ENCODE measurements around the gene AGFG2.

The AGFG2 gene

DNA sequence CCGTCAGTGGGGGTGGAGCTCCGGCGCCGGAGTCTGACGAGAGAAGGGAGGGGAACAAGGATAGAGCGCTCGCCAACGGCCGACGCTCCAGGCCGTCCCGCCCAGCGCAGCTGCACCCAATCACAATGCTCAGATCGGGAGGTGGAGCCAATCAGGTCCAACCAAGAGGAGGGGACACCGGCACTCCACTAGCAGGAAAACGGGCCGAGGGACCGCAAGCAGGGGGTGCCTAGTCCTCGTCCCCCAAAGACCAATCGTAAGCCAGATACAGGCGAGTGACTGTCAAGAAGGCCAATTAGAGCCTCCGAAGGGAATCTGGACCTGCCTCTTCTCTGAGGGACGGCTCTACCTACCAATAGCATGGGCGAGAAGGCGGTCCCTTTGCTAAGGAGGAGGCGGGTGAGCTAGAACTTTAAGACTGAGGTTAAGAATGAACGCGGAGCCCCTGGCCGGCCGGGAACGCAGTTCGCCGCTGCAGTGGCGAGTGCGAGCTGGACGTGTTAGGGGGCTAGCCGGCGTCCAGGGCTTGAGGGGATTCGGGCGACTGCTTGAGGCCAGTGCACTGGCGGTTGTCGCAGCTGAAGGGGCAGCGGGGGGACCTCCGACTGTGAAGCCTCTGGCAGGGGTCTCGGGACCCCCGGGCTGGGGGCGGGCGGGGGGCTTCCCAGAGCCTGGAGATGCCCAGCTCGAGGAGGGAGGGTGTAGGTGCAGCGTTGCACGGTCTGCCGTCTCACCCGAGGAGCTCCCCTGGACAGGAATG lies 47.4 kb downstream of the AGFG2 start, which contains the start of gene FBXO24:
TSS of gene FBXO24 (plus strand) at position 63 of the 760 bp plus-strand sequence. CDS start at position 361, 298 bp downstream.
- DNase-seq: peak; percentile 100

DNA sequence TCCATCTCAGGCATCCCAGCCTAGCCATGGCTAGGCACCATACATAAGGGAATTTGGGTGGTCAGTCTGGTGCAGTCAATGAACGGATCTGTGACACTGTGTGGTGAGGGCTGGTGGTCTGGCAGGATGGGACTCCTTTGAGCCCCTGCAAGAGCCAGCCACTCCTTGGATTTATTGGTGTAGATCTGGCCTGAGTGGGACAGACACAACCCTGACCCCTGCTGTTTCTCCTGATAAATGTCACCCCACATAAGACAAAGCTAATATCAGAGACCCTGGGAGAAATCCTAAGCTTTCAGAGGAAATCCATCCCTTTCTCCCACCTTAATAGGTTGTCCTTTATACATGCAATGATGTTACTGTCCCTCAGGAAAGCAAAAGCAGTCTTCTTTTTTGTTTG lies 49.4 kb downstream of the AGFG2 start:
- DNase-seq: peak; percentile 37

DNA sequence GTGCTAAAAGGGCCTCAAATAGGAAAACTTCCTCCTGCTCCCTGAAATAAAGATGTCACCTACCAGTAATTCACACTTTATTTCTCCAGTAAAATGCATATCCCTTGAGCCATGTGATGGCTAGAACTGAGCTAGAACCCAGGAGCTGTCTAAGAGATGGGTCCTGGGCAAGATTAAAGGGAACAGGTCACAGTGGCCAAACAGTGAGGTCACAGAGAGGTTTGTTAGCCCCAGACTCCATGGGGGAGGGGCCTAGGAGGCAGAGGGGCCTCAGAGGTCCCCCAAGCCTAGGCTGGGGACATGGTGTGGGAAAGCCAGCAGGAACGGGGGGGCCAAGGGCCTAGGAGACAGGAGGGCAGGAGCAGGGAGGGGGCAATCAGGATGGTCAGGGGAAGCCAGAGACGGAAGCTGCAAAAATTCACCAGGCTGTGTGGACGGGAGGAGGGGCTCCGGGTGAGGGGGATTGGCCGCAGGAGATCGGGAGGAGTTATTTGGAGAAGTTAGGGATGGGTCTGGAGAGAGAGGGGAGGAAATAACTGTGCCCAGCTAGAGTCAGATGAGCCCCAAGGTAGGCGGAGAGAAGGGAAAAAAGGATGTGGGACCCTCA lies 50.4 kb downstream of the AGFG2 start:
- DNase-seq: no peak

DNA sequence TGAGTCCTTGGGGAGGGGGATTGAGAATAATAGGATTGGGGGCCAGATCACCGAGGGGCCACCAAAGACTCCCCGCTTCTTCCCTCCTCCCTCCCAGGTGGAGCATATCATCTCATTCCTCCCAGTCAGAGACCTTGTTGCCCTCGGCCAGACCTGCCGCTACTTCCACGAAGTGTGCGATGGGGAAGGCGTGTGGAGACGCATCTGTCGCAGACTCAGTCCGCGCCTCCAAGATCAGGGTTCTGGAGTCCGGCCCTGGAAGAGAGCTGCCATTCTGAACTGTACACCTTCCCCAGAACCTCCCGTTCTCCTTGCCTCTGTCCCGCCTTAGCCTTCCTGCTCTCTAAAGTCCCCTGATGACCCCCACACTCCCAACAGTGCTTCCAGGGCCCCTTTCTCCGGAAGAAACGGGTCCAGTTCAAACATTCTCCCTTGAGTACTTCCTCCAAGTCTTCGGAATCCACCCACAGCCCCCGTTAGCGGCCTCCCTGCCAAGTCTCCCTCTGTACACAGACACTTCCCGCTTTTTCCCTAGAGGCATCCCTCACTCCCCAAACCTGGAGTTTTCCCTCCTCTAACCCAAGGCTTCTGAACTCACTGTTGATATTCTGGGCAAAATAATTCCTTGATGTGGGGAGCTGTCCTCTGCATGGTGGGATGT lies 51.2 kb downstream of the AGFG2 start:
- DNase-seq: no peak

DNA sequence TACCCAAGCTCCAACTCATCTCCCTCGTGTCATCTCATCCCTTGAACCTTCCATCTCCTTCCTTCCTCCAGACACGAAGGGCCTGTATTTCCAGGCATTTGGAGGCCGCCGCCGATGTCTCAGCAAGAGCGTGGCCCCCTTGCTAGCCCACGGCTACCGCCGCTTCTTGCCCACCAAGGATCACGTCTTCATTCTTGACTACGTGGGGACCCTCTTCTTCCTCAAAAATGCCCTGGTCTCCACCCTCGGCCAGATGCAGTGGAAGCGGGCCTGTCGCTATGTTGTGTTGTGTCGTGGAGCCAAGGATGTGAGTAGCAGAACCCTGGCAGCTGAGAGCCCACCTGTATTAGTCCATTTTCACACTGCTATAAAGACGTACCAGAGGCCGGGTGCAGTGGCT lies 52.6 kb downstream of the AGFG2 start:
- no peak for DNase-seq

DNA sequence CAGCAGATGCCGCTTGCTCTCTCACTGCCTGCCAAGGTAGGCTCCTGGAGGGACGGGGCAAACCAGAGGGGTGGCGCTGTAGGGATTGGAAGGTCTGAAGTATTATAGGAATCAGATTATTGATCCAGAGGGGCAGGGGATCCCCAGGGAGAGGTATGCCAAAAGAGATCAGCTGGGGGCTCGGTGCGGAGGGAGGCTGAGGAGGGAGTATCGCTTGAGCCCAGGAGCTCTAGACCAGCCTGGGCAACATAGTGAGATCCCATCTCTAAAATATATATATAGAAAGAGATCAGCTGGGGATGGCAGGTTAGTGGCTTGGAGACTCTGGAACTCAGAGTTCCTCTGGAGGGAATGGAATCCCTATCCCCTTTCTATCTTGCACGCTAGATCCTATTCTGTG lies 56.2 kb downstream of the AGFG2 start:
- no peak for DNase-seq

- DNase-seq: no peak
These were observed 59.4 kb downstream of the AGFG2 start for GRCh38 chr7:100598425-100598824.

DNA sequence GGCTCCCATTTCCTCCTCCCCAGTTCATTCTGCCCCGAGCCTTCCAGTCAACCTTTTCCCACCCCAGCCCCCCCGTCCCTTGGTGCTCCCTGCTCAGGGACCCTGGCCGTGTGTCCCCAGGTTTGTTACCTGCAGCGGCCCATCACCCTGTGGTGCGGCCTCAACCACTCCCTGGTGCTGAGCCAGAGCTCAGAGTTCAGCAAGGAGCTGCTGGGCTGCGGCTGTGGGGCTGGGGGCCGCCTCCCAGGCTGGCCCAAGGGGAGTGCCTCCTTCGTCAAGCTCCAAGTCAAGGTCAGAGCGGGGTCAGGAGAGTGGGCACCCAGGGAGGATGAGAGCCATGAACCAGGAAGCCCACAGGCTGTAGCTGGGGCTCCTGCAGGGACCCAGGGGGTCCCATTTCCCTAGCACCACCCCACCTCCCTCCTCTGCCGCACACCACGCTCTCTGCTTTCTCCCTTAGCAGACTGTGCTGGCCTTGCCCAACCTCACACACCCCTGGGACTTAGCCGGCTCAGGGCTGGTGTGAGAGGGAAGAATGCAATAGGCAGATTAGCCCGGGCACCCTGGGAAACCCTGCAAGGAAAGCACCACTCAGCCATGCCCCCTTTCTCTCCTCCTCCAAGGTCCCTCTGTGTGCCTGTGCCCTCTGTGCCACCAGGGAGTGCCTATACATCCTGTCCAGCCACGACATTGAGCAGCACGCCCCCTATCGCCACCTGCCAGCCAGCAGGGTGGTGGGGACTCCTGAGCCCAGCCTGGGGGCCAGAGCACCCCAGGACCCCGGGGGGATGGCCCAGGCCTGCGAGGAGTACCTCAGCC lies 61.1 kb downstream of the AGFG2 start:
- no peak for DNase-seq

GRCh38 chr7:100600730-100601038 lies 61.7 kb downstream of the AGFG2 start:
- no peak for DNase-seq

GRCh38 chr7:100602889-100603725 lies 64.1 kb downstream of the AGFG2 start:
- DNase-seq: peak; percentile 95

DNA sequence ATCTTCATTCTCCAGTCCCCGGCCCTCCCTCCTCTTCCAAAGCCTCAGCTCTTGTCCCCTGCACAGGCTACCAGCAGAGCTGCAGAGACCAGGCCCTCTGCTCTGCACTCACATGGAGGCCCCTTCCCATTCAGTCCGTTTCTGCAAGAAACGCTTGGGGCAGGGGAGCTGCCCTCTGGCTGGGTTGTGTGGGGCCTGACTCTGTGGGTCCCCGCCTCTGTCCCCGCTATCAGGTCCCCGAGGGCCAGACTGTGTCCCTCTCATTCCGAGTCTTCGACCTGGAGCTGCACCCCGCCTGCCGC lies 64.7 kb downstream of the AGFG2 start:
- DNase-seq: peak; percentile 55

- peak; percentile 84 for DNase-seq
These were observed 65.3 kb downstream of the AGFG2 start for GRCh38 chr7:100604028-100604975.

DNA sequence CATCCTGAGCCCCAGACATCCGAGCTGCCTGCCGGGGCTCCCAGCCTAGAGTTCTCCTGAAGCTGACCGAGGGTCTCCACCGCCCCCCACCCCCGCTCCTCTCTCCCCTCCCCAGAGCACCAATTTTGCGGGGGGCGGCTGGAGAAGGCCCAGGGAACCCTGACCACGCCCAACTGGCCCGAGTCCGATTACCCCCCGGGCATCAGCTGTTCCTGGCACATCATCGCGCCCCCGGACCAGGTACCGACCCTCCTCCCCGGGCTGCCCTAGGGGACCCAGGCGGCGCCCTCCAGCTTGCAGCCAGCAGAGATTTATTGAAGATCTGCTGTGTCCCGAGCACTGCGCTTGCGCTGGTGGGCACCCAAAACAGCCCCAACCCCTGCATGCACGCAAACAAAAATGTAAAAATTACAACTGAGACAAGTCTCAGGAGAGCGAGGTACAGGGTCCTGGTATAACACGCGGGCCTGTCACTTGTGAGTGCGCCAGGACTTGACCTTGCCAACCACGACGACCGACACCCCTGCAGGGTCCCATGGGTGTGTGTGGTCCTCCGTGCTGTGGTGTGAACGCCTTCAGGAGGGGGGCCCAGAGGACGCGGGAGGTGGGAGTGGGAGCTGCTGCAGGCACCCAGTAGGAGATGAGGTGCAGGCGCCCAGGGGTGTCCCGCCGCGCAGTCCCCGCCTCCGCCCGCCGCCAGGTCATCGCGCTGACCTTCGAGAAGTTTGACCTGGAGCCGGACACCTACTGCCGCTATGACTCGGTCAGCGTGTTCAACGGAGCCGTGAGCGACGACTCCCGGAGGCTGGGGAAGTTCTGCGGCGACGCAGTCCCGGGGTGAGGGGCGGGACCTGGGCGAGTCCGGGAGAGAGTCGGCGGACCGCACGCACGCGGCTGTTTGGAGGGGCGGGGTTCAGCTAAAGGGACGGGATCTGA lies 66.2 kb downstream of the AGFG2 start:
- no peak for DNase-seq

- DNase-seq: no peak
These were observed 67.3 kb downstream of the AGFG2 start for GRCh38 chr7:100606313-100606712.

DNA sequence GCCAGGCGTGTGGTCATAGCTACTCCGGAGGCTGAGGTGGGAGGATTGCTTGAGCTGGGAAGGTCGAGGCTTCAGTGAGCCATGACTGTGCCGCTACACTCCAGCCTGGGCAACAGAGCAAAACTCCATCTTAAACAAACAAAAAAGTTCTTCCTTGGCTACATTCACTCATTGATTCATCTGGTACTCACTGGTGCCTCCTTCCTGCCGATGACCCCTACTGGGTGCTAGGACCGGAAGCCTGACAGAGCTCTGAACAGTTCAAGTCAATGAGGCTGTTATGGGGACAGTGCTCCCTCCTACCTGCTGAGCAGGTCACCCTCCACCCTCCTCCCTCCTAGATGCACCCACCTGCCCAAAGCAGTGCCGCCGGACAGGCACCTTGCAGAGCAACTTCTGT lies 68.1 kb downstream of the AGFG2 start:
- no peak for DNase-seq

- DNase-seq: no peak
These were observed 71.0 kb downstream of the AGFG2 start for GRCh38 chr7:100609958-100610357.

GRCh38 chr7:100611983-100612729 lies 73.2 kb downstream of the AGFG2 start, which contains the start of gene MOSPD3:
MOSPD3 (plus strand) TSS chr7:100612540; CDS start chr7:100612792, 252 bp downstream.
- peak; percentile 100 for DNase-seq

GRCh38 chr7:100612730-100613390 lies 73.9 kb downstream of the AGFG2 start:
- no peak for DNase-seq

All from fibroblast of skin of back (primary cell).